IMR-90 (cell line): ENCODE measurements around the gene SERP2. TPM values are rescaled to one million over a fixed set of nuclear protein-coding genes. Genes with fewer than 3 reads are reported as not detected.

Experiments
- ATAC-seq: fragments of 200-7000 bp; cut with Tn5 transposase; 2 replicates; pipeline ENCODE4 v1.9.1; 2020; ENCODE audit warnings: low read depth, mild to moderate bottlenecking, moderate library complexity
- BruUV-seq: library from RNA; stranded (reverse); fragments of 400-500 nt; replicated peaks from 2 replicates; lab custom pipeline; 2021; lab: Mats Ljungman, UMichigan
- CTCF ChIA-PET: fragments of 300-600 bp; formaldehyde crosslinking; extraction: SDS; loops from one replicate; lab custom pipeline; 2021; ENCODE audit warnings: antibody characterized with exemption; lab: Yijun Ruan, JAX
- POLR2A ChIA-PET: fragments of 300-600 bp; sonication (Branson Sonifier 250); formaldehyde crosslinking; loops from one replicate; lab custom pipeline; 2022; ENCODE audit warnings: antibody characterized with exemption; ENCODE audit not compliant: unreplicated experiment; lab: Charles Lee
- DNase-seq: peaks from one replicate; pipeline ENCODE4 v3.0.0; 2013
- H2AFZ ChIP-seq: replicated peaks from 2 replicates; pipeline ENCODE3; 2013; ENCODE audit warnings: low read length, mild to moderate bottlenecking; ENCODE audit not compliant: poor library complexity
- H2AK5ac ChIP-seq: 2 replicates; pipeline ENCODE4 v1.6.1; 2013; ENCODE audit warnings: low read depth, low read length, inconsistent platforms
- H2AK9ac ChIP-seq: replicated peaks from 2 replicates; pipeline ENCODE3; 2013; ENCODE audit warnings: mild to moderate bottlenecking, low read depth, low read length, moderate library complexity; ENCODE audit not compliant: poor library complexity
- H2BK120ac ChIP-seq: 2 replicates; pipeline ENCODE4 v1.6.1; 2013; ENCODE audit warnings: low read depth, low read length, inconsistent platforms
- H2BK15ac ChIP-seq: 3 replicates; pipeline ENCODE4 v1.6.1; 2013; ENCODE audit warnings: low read depth, low read length, inconsistent platforms
- H2BK20ac ChIP-seq: 2 replicates; pipeline ENCODE4 v1.6.1; 2013; ENCODE audit warnings: low read depth, mild to moderate bottlenecking, inconsistent platforms, low read length, moderate library complexity
- H2BK5ac ChIP-seq: 2 replicates; pipeline ENCODE4 v1.6.1; 2013; ENCODE audit warnings: mild to moderate bottlenecking, low read depth, low read length, inconsistent platforms; ENCODE audit not compliant: poor library complexity, severe bottlenecking
- H3K14ac ChIP-seq: replicated peaks from 2 replicates; pipeline ENCODE4 v1.6.1; 2013; ENCODE audit warnings: low read depth, low read length, inconsistent platforms
- H3K18ac ChIP-seq: 2 replicates; pipeline ENCODE4 v1.6.1; 2013; ENCODE audit warnings: low read depth, low read length, control low read depth
- H3K23ac ChIP-seq: 2 replicates; pipeline ENCODE4 v1.6.1; 2013; ENCODE audit warnings: low read depth, low read length, inconsistent platforms
- H3K27ac ChIP-seq: 2 replicates; pipeline ENCODE4 v1.5.1; 2013; ENCODE audit warnings: mild to moderate bottlenecking, control low read depth, low read length; ENCODE audit not compliant: insufficient read depth
- H3K27me3 ChIP-seq: 2 replicates; pipeline ENCODE4 v1.6.1; 2013; ENCODE audit warnings: low read length; ENCODE audit not compliant: control insufficient read depth, insufficient read depth
- H3K36me3 ChIP-seq: 2 replicates; pipeline ENCODE4 v1.6.1; 2013; ENCODE audit warnings: low read length, mixed read lengths; ENCODE audit not compliant: control insufficient read depth, insufficient read depth
- H3K4ac ChIP-seq: 2 replicates; pipeline ENCODE4 v1.6.1; 2013; ENCODE audit warnings: low read depth, low read length, inconsistent platforms
- H3K4me1 ChIP-seq: 2 replicates; pipeline ENCODE4 v1.6.1; 2013; ENCODE audit warnings: low read length, mixed read lengths; ENCODE audit not compliant: control insufficient read depth, insufficient read depth
- H3K4me2 ChIP-seq: 2 replicates; pipeline ENCODE4 v1.6.1; 2013; ENCODE audit warnings: low read depth, mild to moderate bottlenecking, control low read depth, low read length, moderate library complexity
- H3K4me3 ChIP-seq: 2 replicates; pipeline ENCODE4 v1.5.1; 2013; ENCODE audit warnings: low read depth, mild to moderate bottlenecking, control low read depth, low read length, moderate library complexity; ENCODE audit not compliant: insufficient read depth
- H3K56ac ChIP-seq: 2 replicates; pipeline ENCODE4 v1.6.1; 2013; ENCODE audit warnings: low read length, inconsistent platforms; ENCODE audit not compliant: insufficient read depth; ENCODE audit errors: extremely low read depth
- H3K79me1 ChIP-seq, 2 experiments: 2 replicates each; pipeline ENCODE4 v1.6.1; 2013; ENCODE audit warnings: low read length in 2 of 2, inconsistent platforms in 1 of 2, low read depth in 1 of 2
- H3K9ac ChIP-seq: 2 replicates; pipeline ENCODE4 v1.6.1; 2013; ENCODE audit warnings: low read depth, low read length, control low read depth
- H3K9me1 ChIP-seq: 2 replicates; pipeline ENCODE4 v1.6.1; 2013; ENCODE audit warnings: low read length, inconsistent platforms; ENCODE audit not compliant: insufficient read depth
- H3K9me3 ChIP-seq: 2 replicates; pipeline ENCODE4 v1.6.1; 2013; ENCODE audit warnings: low read length; ENCODE audit not compliant: control insufficient read depth, insufficient read depth
- H4K20me1 ChIP-seq: 2 replicates; pipeline ENCODE4 v1.6.1; 2013; ENCODE audit warnings: low read length, inconsistent platforms; ENCODE audit not compliant: insufficient read depth
- H4K5ac ChIP-seq: 2 replicates; pipeline ENCODE4 v1.6.1; 2013; ENCODE audit warnings: mild to moderate bottlenecking, low read depth, low read length, control low read depth
- H4K8ac ChIP-seq, 2 experiments: 2 replicates each; pipeline ENCODE4 v1.6.1; 2013; ENCODE audit warnings: low read depth in 2 of 2, low read length in 2 of 2, control low read depth in 1 of 2, inconsistent platforms in 1 of 2
- H4K91ac ChIP-seq: 2 replicates; pipeline ENCODE4 v1.6.1; 2013; ENCODE audit warnings: low read depth, low read length, inconsistent platforms; ENCODE audit not compliant: insufficient read depth
- BHLHE40 ChIP-seq: fragments of 150-350 bp; IDR thresholded peaks from 2 replicates; pipeline ENCODE4 v1.6.1; 2016; ENCODE audit warnings: mild to moderate bottlenecking, low read depth, low read length
- ELK1 ChIP-seq: fragments of 150-350 bp; IDR thresholded peaks from 2 replicates; pipeline ENCODE4 v1.6.1; 2016; ENCODE audit warnings: low read depth, mild to moderate bottlenecking, low read length, moderate library complexity, borderline replicate concordance
- MAZ ChIP-seq: IDR thresholded peaks from 2 replicates; pipeline ENCODE4 v1.6.1; 2012; ENCODE audit warnings: low read depth, mild to moderate bottlenecking, low read length, improper control_type of control experiment, moderate library complexity, borderline replicate concordance
- NFE2L2 ChIP-seq: fragments of 150-350 bp; IDR thresholded peaks from 2 replicates; pipeline ENCODE4 v1.6.1; 2016; ENCODE audit warnings: low read depth, mild to moderate bottlenecking, low read length
- SMC3 ChIP-seq: fragments of 150-350 bp; IDR thresholded peaks from 2 replicates; pipeline ENCODE4 v1.6.1; 2016; ENCODE audit warnings: low read depth, mild to moderate bottlenecking, antibody characterized with exemption, low read length, moderate library complexity
- WGBS, 2 experiments: methylation state at CpG; one replicate each; pipeline versions ENCODE4 v1.1.5 to v1.1.7; 2013; ENCODE audit warnings: missing lambda C conversion rate in 2 of 2; ENCODE audit not compliant: insufficient read length in 1 of 2; ENCODE audit errors: extremely low coverage in 2 of 2; 5-methylcytosine and 5-hydroxymethylcytosine counted together
- dilution Hi-C: fragments of 300-500 bp; cut with HindIII; formaldehyde crosslinking; loops from one replicate; pipeline ENCODE4 v1.14.3; 2018; ENCODE audit warnings: low sequenced_read_pairs; ENCODE audit not compliant: unreplicated experiment
- in situ Hi-C: fragments of 300-500 bp; cut with MboI; formaldehyde crosslinking; loops from 3 replicates; pipeline ENCODE4 v1.14.3; 2019; ENCODE audit warnings: low sequenced_read_pairs, inconsistent platforms, mixed read lengths
- intact Hi-C: fragments of 100-400 bp; cut with micrococcal nuclease; formaldehyde crosslinking; loops from 2 replicates; pipeline ENCODE4 v1.10.0; 2022
- polyA plus RNA-seq, 3 experiments: library from polyadenylated mRNA; depleted of rRNA; stranded (reverse); fragments of >200 nt; gene quantifications; 2 replicates each; pipeline ENCODE4 v1.2.3, GENCODE V29; 2012; ENCODE audit warnings: low replicate concordance in 1 of 3
- total RNA-seq: library from RNA; depleted of rRNA; stranded (reverse); fragments of >200 nt; gene quantifications from 2 replicates; pipeline ENCODE4 v1.2.3, GENCODE V29; 2012

The SERP2 gene
- total and polyA plus RNA-seq, 2 of the 4 experiments (the other 2 are of a cell fraction): 0.54 to 1.4 TPM

GRCh38 chr13:44382635-44383145 lies 9.1 kb downstream of the SERP2 start:
- Histone ChIP-seq H3K9me3 (no peaks in the 10 kb centered on the region), H2AK5ac (no peak overlapping the region), H2BK15ac (no peak overlapping the region), H3K4ac (no peak overlapping the region; the same call in 1 of the 2 replicates), H2BK120ac (no peak overlapping the region), H3K36me3 (no peaks in the 10 kb centered on the region), H3K27me3 (no peaks in the 10 kb centered on the region), H2AK9ac (no peak overlapping the region), H3K9ac (no peak overlapping the region), H3K23ac (no peak overlapping the region), H2BK5ac (no peak overlapping the region), H3K27ac (no peak overlapping the region), H3K4me2 (no peak overlapping the region), H4K8ac (no peak overlapping the region), H3K9me1 (peaks cover 4% of the 10 kb centered on the region), H4K20me1 (no peaks in the 10 kb centered on the region), H3K4me3 (no peak overlapping the region), H3K18ac (no peak overlapping the region), H3K79me1 (no peaks in the 10 kb centered on the region), H2BK20ac (no peak overlapping the region), H3K56ac (no peak overlapping the region), H4K91ac (no peak overlapping the region), H4K5ac (no peak overlapping the region), H3K4me1 (peaks cover 3% of the 10 kb centered on the region), H2AFZ (no peak overlapping the region), H3K14ac (no peak overlapping the region)
- ChIA-PET POLR2A (no interaction called here), CTCF (no interaction called here)
- dilution Hi-C loops (no loop called here), in situ Hi-C loops (no loop called here), intact Hi-C loops (no loop called here)
- TF ChIP-seq MAZ: no peak
- no peak for TF ChIP-seq NFE2L2
- no peak for TF ChIP-seq ELK1
- TF ChIP-seq BHLHE40: no peak
- no peak for TF ChIP-seq SMC3
- DNase-seq (no peak), ATAC-seq (no peak)
- BruUV-seq: no TSS peak
- no CpG with 5 or more reads among the region's 5 CpGs for WGBS, 2 experiments
